ENCODE results near the gene MERTK.

MERTK gene

DNA sequence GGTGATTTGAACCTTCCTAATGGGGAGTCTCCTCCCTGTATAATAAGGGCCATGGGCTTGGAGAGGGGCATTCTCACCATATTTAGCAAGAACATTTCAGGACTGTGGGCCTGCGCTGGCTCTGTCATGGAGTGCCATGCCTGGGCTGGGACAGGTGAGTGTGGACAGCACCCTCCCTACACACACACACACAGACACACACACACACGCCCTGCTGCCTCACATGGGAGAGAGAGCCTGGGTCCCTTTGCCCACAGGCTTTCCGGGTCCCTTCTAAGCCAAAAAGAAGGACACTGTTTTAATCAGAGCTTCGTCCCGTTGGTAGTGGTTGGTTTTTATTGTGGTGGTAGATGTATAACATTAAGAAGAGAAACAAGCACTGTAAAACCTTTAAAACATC lies 125.3 kb downstream of the MERTK start:
- no peaks in the 10 kb centered on the region for H3K27me3 ChIP-seq (ENCODE audit: insufficient read depth, low read depth, severe bottlenecking)
- TF ChIP-seq, protein P1, sequence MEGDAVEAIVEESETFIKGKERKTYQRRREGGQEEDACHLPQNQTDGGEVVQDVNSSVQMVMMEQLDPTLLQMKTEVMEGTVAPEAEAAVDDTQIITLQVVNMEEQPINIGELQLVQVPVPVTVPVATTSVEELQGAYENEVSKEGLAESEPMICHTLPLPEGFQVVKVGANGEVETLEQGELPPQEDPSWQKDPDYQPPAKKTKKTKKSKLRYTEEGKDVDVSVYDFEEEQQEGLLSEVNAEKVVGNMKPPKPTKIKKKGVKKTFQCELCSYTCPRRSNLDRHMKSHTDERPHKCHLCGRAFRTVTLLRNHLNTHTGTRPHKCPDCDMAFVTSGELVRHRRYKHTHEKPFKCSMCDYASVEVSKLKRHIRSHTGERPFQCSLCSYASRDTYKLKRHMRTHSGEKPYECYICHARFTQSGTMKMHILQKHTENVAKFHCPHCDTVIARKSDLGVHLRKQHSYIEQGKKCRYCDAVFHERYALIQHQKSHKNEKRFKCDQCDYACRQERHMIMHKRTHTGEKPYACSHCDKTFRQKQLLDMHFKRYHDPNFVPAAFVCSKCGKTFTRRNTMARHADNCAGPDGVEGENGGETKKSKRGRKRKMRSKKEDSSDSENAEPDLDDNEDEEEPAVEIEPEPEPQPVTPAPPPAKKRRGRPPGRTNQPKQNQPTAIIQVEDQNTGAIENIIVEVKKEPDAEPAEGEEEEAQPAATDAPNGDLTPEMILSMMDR (IDR thresholded peaks at IDR 0.05; ENCODE audit: low read depth, low read length), result no peak
- H3K9me3 ChIP-seq (ENCODE audit: severe bottlenecking), result no peaks in the 10 kb centered on the region
- H3K27ac ChIP-seq, result no peak overlapping the region
- no peaks in the 10 kb centered on the region for H3K36me3 ChIP-seq
- no peak overlapping the region for H3K4me3 ChIP-seq (ENCODE audit: low read depth, low read length)
- no peak for DNase-seq

DNA sequence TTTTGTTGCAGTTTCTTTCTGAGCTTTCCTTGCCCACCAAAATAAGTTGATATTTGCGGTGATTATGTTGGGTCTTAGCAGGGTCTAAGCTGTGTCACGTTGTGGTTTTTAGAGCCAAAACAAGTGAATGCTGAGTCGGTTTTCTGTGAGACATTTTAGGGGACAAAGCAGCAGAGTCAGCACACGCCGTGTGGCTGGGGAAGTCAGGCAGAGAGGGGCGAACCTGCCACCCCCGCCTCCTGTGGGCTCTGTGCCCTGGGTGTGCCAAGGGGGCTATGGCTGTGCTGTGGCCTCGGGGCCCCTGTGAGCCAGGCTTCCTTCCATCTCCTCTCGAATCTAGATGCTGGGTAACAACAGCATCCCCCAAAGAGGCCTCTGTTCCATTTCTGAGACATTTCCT lies 125.8 kb downstream of the MERTK start:
- no peak overlapping the region for H3K27ac ChIP-seq

DNA sequence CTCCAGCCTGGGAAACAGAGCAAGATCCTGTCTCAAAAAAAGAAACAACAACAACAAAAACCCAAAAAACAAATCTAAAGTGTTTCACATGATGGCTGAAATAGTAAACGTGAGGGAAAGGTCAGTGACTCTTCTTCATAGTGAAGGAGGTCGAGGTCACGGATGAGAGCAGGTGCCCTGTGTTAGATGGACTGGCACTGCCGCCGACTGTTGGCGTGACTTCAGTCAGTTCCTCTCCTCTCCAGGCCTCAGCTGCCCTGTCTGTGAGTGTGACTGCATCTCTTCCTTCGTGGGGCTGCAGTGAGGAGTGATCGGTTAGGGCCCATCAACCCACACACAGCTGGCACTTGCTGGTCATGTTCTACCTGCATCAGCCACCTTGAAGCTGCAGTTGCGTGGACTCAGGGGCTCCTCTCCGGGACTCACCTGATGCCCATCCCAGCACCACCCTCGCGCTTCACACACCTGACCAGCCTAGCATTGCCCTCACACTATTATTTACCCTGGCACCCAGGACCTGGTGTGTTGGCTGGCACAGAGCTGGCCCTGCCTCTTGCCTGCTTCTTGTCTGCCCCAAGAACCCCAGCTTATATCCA lies 126.6 kb downstream of the MERTK start:
- TF ChIP-seq, protein P1 (IDR thresholded peaks at IDR 0.05; ENCODE audit: low read depth, low read length), result no peak
- no peaks in the 10 kb centered on the region for H3K36me3 ChIP-seq
- no peaks in the 10 kb centered on the region for H3K27me3 ChIP-seq (ENCODE audit: insufficient read depth, low read depth, severe bottlenecking)
- H3K4me3 ChIP-seq (ENCODE audit: low read depth, low read length), result no peak overlapping the region
- DNase-seq, result no peak
- peaks cover 2% of the 10 kb centered on the region for H3K9me3 ChIP-seq (ENCODE audit: severe bottlenecking)
- no peak overlapping the region for H3K27ac ChIP-seq

More for the DNA sequence above, 125.8 kb downstream of the MERTK start:
- DNase-seq, result no peak
- Histone ChIP-seq H3K9me3 (ENCODE audit: severe bottlenecking) (no peaks in the 10 kb centered on the region), H3K27me3 (ENCODE audit: insufficient read depth, low read depth, severe bottlenecking) (no peaks in the 10 kb centered on the region), H3K4me3 (ENCODE audit: low read depth, low read length) (no peak overlapping the region), H3K36me3 (no peaks in the 10 kb centered on the region)
- TF ChIP-seq, protein P1 (IDR thresholded peaks at IDR 0.05; ENCODE audit: low read depth, low read length), result no peak

DNA sequence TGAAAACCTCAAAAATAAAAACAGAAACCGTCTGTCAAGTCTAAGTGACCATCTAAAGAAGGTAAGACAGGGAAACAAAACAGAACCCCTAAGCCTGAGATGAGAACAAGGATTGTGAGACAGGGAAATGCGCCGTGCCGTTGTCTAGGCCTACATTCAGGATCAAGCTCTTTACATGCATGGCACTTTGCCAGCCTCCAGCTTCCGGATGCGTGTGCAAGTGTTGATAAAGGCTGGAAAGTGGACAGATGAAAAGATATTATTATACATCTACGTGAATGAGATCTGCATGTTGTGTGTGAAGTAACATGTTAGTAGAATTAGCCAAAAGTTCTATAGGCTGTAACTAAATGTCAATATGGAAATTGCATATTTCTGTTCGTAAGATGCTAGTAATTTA lies 128.1 kb downstream of the MERTK start:
- H3K4me3 ChIP-seq (ENCODE audit: low read depth, low read length), result no peak overlapping the region
- H3K27me3 ChIP-seq (ENCODE audit: insufficient read depth, low read depth, severe bottlenecking), result no peaks in the 10 kb centered on the region
- no peak for DNase-seq
- peaks cover 5% of the 10 kb centered on the region for H3K9me3 ChIP-seq (ENCODE audit: severe bottlenecking)
- TF ChIP-seq, protein P1 (IDR thresholded peaks at IDR 0.05; ENCODE audit: low read depth, low read length), result no peak
- no peaks in the 10 kb centered on the region for H3K36me3 ChIP-seq
- H3K27ac ChIP-seq, result no peak overlapping the region

DNA sequence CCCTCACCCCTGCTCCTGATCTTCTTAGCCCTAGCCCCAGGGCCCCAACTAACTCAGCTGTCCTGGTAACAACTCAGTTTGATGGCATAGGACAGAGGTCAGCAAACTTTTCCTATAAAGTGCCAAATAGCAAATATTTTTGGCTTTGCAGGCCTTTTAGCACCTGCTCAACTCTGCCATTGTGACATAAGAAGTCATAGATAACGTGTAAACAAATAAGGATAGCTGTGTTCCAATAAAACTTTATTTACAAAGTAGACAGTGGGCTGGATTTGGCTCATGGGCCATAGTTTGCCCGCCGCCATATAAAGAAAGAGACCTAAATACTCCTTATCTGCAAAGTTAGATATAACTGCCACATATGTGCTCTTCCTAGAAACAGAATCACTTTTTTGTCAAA lies 129.4 kb downstream of the MERTK start:
- Histone ChIP-seq H3K9me3 (ENCODE audit: severe bottlenecking) (peaks cover 5% of the 10 kb centered on the region), H3K27ac (no peak overlapping the region), H3K27me3 (ENCODE audit: insufficient read depth, low read depth, severe bottlenecking) (no peaks in the 10 kb centered on the region), H3K36me3 (no peaks in the 10 kb centered on the region), H3K4me3 (ENCODE audit: low read depth, low read length) (no peak overlapping the region)
- DNase-seq, result no peak
- TF ChIP-seq, protein P1 (IDR thresholded peaks at IDR 0.05; ENCODE audit: low read depth, low read length), result no peak

DNA sequence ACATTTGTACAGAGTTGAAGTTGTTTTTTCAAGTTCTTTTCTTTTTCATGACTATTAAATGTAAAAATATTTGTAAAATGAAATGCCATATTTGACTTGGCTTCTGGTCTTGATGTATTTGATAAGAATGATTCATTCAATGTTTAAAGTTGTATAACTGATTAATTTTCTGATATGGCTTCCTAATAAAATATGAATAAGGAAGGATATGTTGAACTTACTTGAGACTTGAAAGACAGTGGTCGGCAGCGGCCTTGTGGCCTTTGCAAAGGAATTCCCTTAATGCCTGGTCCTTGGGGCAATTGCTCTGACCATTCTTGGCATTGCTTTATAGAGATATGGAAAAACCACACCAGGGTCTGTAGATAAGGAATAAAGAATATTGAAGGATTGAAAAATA lies 130.8 kb downstream of the MERTK start:
- TF ChIP-seq, protein P1 (IDR thresholded peaks at IDR 0.05; ENCODE audit: low read depth, low read length), result no peak

More for the DNA sequence above, 130.8 kb downstream of the MERTK start:
- H3K27me3 ChIP-seq (ENCODE audit: insufficient read depth, low read depth, severe bottlenecking), result no peaks in the 10 kb centered on the region
- no peaks in the 10 kb centered on the region for H3K36me3 ChIP-seq
- H3K4me3 ChIP-seq (ENCODE audit: low read depth, low read length), result no peak overlapping the region
- peaks cover 5% of the 10 kb centered on the region for H3K9me3 ChIP-seq (ENCODE audit: severe bottlenecking)
- DNase-seq, result no peak
- H3K27ac ChIP-seq, result no peak overlapping the region
